Left ventricle myocardium inferior (tissue), 1 donor: ENCODE measurements around the gene SPATA2. TPM values are rescaled to one million over a fixed set of nuclear protein-coding genes. Genes with fewer than 3 reads are reported as not detected.

ENCODE experiments used
- DNase-seq: peaks from one replicate; pipeline ENCODE4 v3.0.0-alpha.2; 2020
- H3K27ac ChIP-seq: fragments of 200-600 bp; replicated peaks from 2 replicates; pipeline ENCODE4 v1.8.0; 2021
- H3K27me3 ChIP-seq: fragments of 200-600 bp; 2 replicates; pipeline ENCODE4 v1.8.0; 2021; ENCODE audit warnings: low read depth
- H3K36me3 ChIP-seq: fragments of 200-600 bp; 2 replicates; pipeline ENCODE4 v1.8.0; 2021
- H3K4me1 ChIP-seq: fragments of 200-600 bp; 2 replicates; pipeline ENCODE4 v1.8.0; 2021
- H3K4me3 ChIP-seq: fragments of 200-600 bp; 2 replicates; pipeline ENCODE4 v1.8.0; 2021; ENCODE audit warnings: mild to moderate bottlenecking, moderate library complexity
- H3K9me3 ChIP-seq: fragments of 200-600 bp; replicated peaks from 2 replicates; pipeline ENCODE4 v1.8.0; 2021
- CTCF ChIP-seq: fragments of 200-600 bp; IDR thresholded peaks from 2 replicates; pipeline ENCODE4 v1.8.0; 2021; ENCODE audit warnings: antibody characterized with exemption, mild to moderate bottlenecking, borderline replicate concordance
- intact Hi-C: fragments of 100-400 bp; cut with micrococcal nuclease; formaldehyde crosslinking; loops from one replicate; pipeline ENCODE4 v1.11.0; 2022
- total RNA-seq: library from RNA; stranded (reverse); fragmentation: NEBNext Ultra II Directional; extraction: Animal tissue kit (Norgen Biotek cat#: 25700); gene quantifications from one replicate; pipeline ENCODE4 v1.2.1, GENCODE V29; 2021
- donor health status: DM: no; HTN: yes; CAD: no; lungs with severe emphysema.

Gene SPATA2
- total RNA-seq, 1 donor from 2014 or later, result 7.6 TPM

- no peak for TF ChIP-seq CTCF
- no peaks in the 10 kb centered on the region for H3K9me3 ChIP-seq
- no peak overlapping the region for H3K4me3 ChIP-seq
- peaks cover 35% of the 10 kb centered on the region for H3K36me3 ChIP-seq
- H3K27ac ChIP-seq, result peak overlapping the region; percentile 73
- H3K4me1 ChIP-seq, result peaks cover 60% of the 10 kb centered on the region
- DNase-seq, result no peak
- H3K27me3 ChIP-seq, result no peaks in the 10 kb centered on the region
- intact Hi-C loops, result no loop called here
These were observed 27.8 kb downstream of the SPATA2 start for GRCh38 chr20:49887251-49888211.

- Histone ChIP-seq H3K9me3 (no peaks in the 10 kb centered on the region), H3K27me3 (no peaks in the 10 kb centered on the region), H3K4me1 (peaks cover 52% of the 10 kb centered on the region), H3K27ac (peak overlapping the region; percentile 73), H3K4me3 (no peak overlapping the region), H3K36me3 (peaks cover 41% of the 10 kb centered on the region)
- intact Hi-C loops, result no loop called here
- no peak for TF ChIP-seq CTCF
- no peak for DNase-seq
These were observed 28.6 kb downstream of the SPATA2 start for GRCh38 chr20:49886571-49887213.

- Histone ChIP-seq H3K27ac (no peak overlapping the region), H3K4me3 (no peak overlapping the region), H3K27me3 (no peaks in the 10 kb centered on the region), H3K36me3 (peaks cover 50% of the 10 kb centered on the region), H3K9me3 (no peaks in the 10 kb centered on the region), H3K4me1 (peaks cover 43% of the 10 kb centered on the region)
- no peak for DNase-seq
- TF ChIP-seq CTCF, result no peak
- intact Hi-C loops, result no loop called here
These were observed 29.6 kb downstream of the SPATA2 start for GRCh38 chr20:49885558-49886332.

GRCh38 chr20:49883246-49883802 is 32.0 kb downstream of the SPATA2 start:
- TF ChIP-seq CTCF, result no peak
- H3K9me3 ChIP-seq, result no peaks in the 10 kb centered on the region
- DNase-seq, result no peak
- H3K27ac ChIP-seq, result no peak overlapping the region
- peaks cover 28% of the 10 kb centered on the region for H3K4me1 ChIP-seq
- no peak overlapping the region for H3K4me3 ChIP-seq
- no peaks in the 10 kb centered on the region for H3K27me3 ChIP-seq
- intact Hi-C loops, result no loop called here
- peaks cover 73% of the 10 kb centered on the region for H3K36me3 ChIP-seq
